Fibroblast of villous mesenchyme (primary cell): Measurements from ENCODE around the gene RPS6KB2. TPM values are rescaled to one million over a fixed set of nuclear protein-coding genes. Genes with fewer than 3 reads are reported as not detected.

ENCODE experiments used
- DNase-seq: peaks from one replicate; pipeline ENCODE4 v3.0.0-alpha.2; 2010; ENCODE audit warnings: low read depth
- H3K4me3 ChIP-seq: 2 replicates; pipeline ENCODE4 v1.5.1; 2011; ENCODE audit warnings: low read depth, mild to moderate bottlenecking, low read length
- CTCF ChIP-seq: IDR thresholded peaks from 2 replicates; pipeline ENCODE4 v1.5.1; 2012; ENCODE audit warnings: low read depth, mild to moderate bottlenecking, low read length; ENCODE audit not compliant: insufficient read depth
- total RNA-seq: library from RNA; depleted of rRNA; stranded (reverse); fragments of >200 nt; gene quantifications from 2 replicates; pipeline ENCODE4 v1.2.3, GENCODE V29; 2012

Gene RPS6KB2
- total RNA-seq, 1 donor = 42.3 TPM

DNA sequence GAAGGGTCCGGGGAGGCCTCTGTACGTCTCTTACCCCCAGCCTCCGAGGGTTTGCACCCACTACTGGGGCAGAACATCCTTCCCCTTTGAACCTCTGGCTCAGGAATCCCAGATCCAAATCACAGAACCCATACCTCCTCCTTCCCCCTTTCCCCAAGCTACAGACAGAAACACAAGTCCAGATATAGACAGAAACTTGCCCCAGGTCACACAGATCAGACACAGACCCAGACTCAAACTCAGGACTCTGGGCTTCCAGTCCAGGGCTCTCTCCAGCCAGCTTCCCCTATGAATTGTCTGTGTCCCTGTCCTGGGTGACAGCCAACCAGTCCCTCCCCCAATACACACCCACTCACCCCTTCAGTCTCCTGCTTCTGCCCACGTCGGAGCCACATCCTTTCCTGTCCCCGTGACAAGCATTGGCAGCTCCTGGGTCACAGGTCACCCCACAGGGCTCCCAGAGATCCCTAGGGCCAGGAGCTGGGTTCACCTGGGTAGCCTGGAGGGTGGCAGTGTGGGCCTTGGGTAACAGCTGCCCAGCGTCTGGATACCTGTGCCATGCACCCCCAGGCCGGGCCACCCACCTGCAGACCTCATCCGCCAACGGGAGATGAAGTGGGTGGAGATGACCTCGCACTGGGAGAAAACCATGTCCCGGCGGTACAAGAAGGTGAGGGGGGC, 23.6 kb upstream of the RPS6KB2 start:
- no peak for DNase-seq
- H3K4me3 ChIP-seq = no peak overlapping the region
- TF ChIP-seq CTCF = no peak

GRCh38 chr11:67405196-67405567, 23.1 kb upstream of the RPS6KB2 start:
- no peak for TF ChIP-seq CTCF
- DNase-seq = no peak

GRCh38 chr11:67405688-67406339, 22.5 kb upstream of the RPS6KB2 start:
- DNase-seq = no peak
- TF ChIP-seq CTCF = no peak
- no peak overlapping the region for H3K4me3 ChIP-seq

More at GRCh38 chr11:67405196-67405567, 23.1 kb upstream of the RPS6KB2 start:
- H3K4me3 ChIP-seq = no peak overlapping the region

GRCh38 chr11:67406420-67406968, 21.8 kb upstream of the RPS6KB2 start:
- DNase-seq = no peak
- TF ChIP-seq CTCF = no peak
- no peak overlapping the region for H3K4me3 ChIP-seq

DNA sequence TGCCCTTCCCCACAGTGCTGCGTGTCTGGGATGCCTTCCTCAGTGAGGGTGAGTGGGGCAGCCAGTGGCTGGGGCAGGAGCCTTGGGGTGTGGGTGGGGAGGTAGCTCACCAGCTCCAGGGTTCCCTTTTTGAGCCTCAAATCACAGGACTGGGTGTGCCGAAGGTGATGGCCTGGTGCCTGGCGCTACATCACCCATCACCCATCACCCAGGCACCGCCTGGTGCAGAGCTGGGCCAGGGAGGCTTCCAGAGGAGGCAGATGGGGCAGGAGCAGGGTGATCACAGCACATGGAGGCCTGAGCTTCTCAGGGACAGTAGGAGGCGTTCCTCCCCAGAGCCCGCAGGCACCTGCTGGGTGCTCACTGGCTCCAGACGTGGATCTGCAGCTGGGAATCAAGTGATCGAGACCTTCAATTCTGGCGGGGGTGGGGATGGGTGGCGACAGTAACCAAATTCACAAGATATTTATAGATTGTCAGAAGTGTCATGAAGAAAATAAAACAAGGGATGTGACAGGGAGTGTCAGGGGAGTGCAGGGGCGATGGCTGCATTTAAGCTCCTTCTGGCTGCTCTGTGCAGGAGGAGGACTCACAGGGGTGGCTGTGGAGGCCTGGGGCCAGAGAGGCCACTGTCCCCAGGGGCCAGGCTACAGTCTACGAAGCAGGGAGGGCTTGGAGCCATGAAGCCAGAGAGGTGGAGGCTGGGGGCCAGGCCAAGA, 21.2 kb upstream of the RPS6KB2 start:
- no peak overlapping the region for H3K4me3 ChIP-seq
- no peak for TF ChIP-seq CTCF
- no peak for DNase-seq

DNA sequence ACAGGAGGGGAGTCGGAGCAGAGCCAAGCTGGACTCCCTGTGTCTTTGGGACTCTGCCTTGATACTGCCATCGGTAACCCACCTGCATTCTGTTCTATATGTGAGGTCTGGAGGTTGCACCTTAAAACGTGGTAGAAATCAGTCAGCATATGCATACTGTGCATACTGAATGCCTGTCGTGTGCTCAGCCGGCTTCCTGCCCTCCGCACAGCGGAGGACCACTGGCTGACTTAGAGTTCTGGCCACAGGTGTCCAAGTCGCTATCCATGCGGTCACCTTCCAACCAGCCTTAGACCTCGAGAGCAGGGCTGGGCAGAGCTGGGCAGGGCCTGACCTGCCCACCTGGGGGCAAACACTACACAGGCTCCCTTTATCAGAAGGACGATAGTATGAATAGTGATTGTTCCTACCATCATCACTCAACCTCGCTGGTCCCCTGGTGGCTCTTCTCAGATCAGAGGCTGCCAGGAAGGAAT, 20.6 kb upstream of the RPS6KB2 start:
- no peak overlapping the region for H3K4me3 ChIP-seq
- no peak for DNase-seq
- TF ChIP-seq CTCF = no peak
